ENCODE measurements around the gene DHFR2. TPM values are rescaled to one million over a fixed set of nuclear protein-coding genes. Genes with fewer than 3 reads are reported as not detected.

DHFR2 gene
- 1.9 and 2.7 TPM in 2 replicates for total RNA-seq

DNA sequence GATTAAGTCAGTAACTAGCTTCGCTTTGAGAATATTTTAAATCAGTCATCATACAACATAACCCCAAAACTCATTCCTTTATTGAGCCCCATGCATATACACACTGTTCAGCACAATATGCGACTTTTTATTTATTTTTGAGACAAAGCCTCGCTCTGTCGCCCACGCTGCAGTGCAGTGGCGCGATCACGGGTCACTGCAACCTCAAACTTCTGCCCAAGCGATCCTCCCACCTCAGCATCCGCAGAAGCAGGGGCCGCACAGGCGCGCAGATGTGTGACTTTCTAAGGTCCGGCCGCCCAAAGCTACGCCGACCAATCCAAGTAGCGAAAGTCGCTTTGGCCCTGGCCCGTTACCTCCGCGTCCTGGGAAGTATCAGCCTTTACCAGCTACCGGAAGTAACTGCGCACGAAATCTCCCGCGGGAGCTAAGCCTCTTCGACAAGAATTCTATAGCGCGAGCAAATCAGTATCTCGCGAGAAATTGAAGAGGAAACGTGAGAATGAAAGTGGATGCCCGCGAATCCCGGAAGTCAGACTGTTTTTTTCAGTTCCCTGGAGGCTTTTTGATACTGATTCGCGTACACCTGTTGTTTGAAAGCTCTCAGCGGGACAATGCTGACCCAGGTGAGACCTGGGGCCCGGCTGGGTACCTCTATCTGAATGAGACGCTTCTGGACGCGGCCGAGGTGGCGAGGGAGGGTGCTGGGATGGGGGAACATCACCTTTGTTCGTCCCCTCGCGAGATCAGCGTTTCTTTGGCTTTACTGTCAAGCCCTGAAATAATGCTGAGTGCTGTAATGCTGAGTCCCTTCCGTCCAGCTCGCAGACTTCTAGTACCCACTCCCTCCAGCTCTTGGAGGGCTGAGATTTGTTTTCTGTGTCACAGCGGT, at the start of gene DHFR2, which contains the start of gene NSUN3:
Gene DHFR2, minus strand, starts transcription at position 404 of the 892 bp plus-strand sequence. CDS start 1,405 bp downstream, outside the sequence.
Gene NSUN3, plus strand, starts transcription at position 549 of the 892 bp plus-strand sequence. Its CDS starts 66 bp downstream, at position 615.

DNA sequence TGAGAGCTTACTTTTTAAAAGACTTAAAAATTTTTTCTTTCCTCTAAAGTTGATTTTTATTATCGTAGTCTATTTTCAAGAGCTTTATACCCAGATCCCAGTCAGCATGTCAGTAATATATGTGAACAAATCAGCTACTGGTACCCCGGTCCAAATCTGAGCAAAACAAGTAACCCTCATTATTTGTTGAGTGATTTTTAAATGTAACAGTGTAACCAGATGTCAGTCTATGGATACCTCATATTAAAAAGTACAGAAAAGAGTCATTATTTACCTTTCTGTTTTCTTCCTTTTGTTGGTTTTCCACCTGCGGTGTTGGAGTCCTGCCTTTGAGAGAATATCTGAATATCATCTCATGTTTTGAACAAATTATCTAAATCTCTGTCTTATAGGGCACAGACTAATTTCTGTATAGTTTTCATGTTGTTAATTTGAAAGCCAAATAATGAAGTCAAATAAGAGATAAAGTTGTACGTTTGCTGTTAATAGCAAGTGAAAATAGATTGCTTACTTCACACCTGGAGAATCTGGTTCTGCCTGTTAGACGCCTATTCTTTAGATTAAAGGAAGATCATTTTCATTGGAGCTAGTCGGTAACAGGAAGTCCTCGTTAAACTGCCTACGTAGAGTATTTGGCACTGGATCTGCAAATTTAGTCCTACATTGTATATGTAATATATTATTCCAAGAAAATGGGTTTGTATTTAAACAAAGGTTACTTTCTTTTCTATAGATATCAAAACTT, 34.5 kb downstream of the DHFR2 start, which contains the start of gene STX19:
Gene STX19, minus strand, starts transcription at position 505 of the 745 bp plus-strand sequence. CDS start 13,328 bp downstream, outside the sequence.

Other genes starting within 250 kb of the DHFR2 start
- gene PROS1, start 89.0 kb downstream of the DHFR2 start, total RNA-seq: 8.6 and 11.9 TPM in 2 replicates
- 3.4 and 5.7 TPM in 2 replicates for gene ARL13B, start 82.8 kb downstream of the DHFR2 start, total RNA-seq
- gene STX19, start 34.3 kb downstream of the DHFR2 start, total RNA-seq: not detected in 2 replicates
- gene NSUN3, start 145 bp upstream of the DHFR2 start, total RNA-seq: 3.3 and 8.2 TPM in 2 replicates